ENCODE data around the gene DHRSX.

DHRSX gene

GRCh38 chrX:2342874-2343273 is 157.9 kb downstream of the DHRSX start:
- Histone ChIP-seq H2AFZ (ENCODE audit: low read depth, low read length, severe bottlenecking) (no peak overlapping the region), H4K20me1 (ENCODE audit: low read depth, low read length) (no peaks in the 10 kb centered on the region), H3K79me2 (ENCODE audit: insufficient read depth, low read length) (no peaks in the 10 kb centered on the region), H3F3A (ENCODE audit: insufficient read depth) (no peaks in the 10 kb centered on the region), H3K9me3 (ENCODE audit: insufficient read depth, low read length) (no peaks in the 10 kb centered on the region), H3K36me3 (ENCODE audit: low read length) (no peaks in the 10 kb centered on the region), H3K9ac (ENCODE audit: low read length) (no peak overlapping the region), H3K4me3 (ENCODE audit: insufficient read depth, low read length, poor library complexity, severe bottlenecking) (no peak overlapping the region), H3K9me2 (replicated peaks; ENCODE audit: insufficient read depth, low read length) (no peaks in the 10 kb centered on the region), H3K27ac (ENCODE audit: low read depth, low read length) (no peak overlapping the region), H3K27me3 (ENCODE audit: low read length) (no peaks in the 10 kb centered on the region), H3K4me2 (ENCODE audit: low read depth, low read length, poor library complexity, severe bottlenecking) (no peak overlapping the region)
- TF ChIP-seq CTCF (IDR thresholded peaks at IDR 0.05; ENCODE audit: insufficient read depth, low read length, poor library complexity, severe bottlenecking), result no peak
- no peak for TF ChIP-seq EZH2phosphoT487 (conservative IDR thresholded peaks at IDR 0.05; ENCODE audit: low read length)

GRCh38 chrX:2342281-2342688 is 158.5 kb downstream of the DHRSX start:
- Histone ChIP-seq H3K9me2 (replicated peaks; ENCODE audit: insufficient read depth, low read length) (no peaks in the 10 kb centered on the region), H3K4me2 (ENCODE audit: low read depth, low read length, poor library complexity, severe bottlenecking) (no peak overlapping the region), H3K9me3 (ENCODE audit: insufficient read depth, low read length) (no peaks in the 10 kb centered on the region), H2AFZ (ENCODE audit: low read depth, low read length, severe bottlenecking) (no peak overlapping the region), H3K27ac (ENCODE audit: low read depth, low read length) (no peak overlapping the region), H3K9ac (ENCODE audit: low read length) (no peak overlapping the region), H3K4me3 (ENCODE audit: insufficient read depth, low read length, poor library complexity, severe bottlenecking) (no peak overlapping the region), H3F3A (ENCODE audit: insufficient read depth) (no peaks in the 10 kb centered on the region), H3K79me2 (ENCODE audit: insufficient read depth, low read length) (no peaks in the 10 kb centered on the region), H3K27me3 (ENCODE audit: low read length) (no peaks in the 10 kb centered on the region), H3K36me3 (ENCODE audit: low read length) (no peaks in the 10 kb centered on the region), H4K20me1 (ENCODE audit: low read depth, low read length) (no peaks in the 10 kb centered on the region)
- TF ChIP-seq CTCF (IDR thresholded peaks at IDR 0.05; ENCODE audit: insufficient read depth, low read length, poor library complexity, severe bottlenecking) (no peak), EZH2phosphoT487 (conservative IDR thresholded peaks at IDR 0.05; ENCODE audit: low read length) (no peak)

GRCh38 chrX:2340991-2341390 is 159.8 kb downstream of the DHRSX start:
- Histone ChIP-seq H3K36me3 (ENCODE audit: low read length) (no peaks in the 10 kb centered on the region), H3K9ac (ENCODE audit: low read length) (no peak overlapping the region), H3K4me2 (ENCODE audit: low read depth, low read length, poor library complexity, severe bottlenecking) (no peak overlapping the region), H3K27me3 (ENCODE audit: low read length) (no peaks in the 10 kb centered on the region), H3K4me3 (ENCODE audit: insufficient read depth, low read length, poor library complexity, severe bottlenecking) (no peak overlapping the region), H4K20me1 (ENCODE audit: low read depth, low read length) (no peaks in the 10 kb centered on the region), H3K27ac (ENCODE audit: low read depth, low read length) (no peak overlapping the region), H2AFZ (ENCODE audit: low read depth, low read length, severe bottlenecking) (no peak overlapping the region), H3K79me2 (ENCODE audit: insufficient read depth, low read length) (no peaks in the 10 kb centered on the region), H3F3A (ENCODE audit: insufficient read depth) (no peaks in the 10 kb centered on the region), H3K9me2 (replicated peaks; ENCODE audit: insufficient read depth, low read length) (no peaks in the 10 kb centered on the region), H3K9me3 (ENCODE audit: insufficient read depth, low read length) (no peaks in the 10 kb centered on the region)
- TF ChIP-seq CTCF (IDR thresholded peaks at IDR 0.05; ENCODE audit: insufficient read depth, low read length, poor library complexity, severe bottlenecking) (no peak), EZH2phosphoT487 (conservative IDR thresholded peaks at IDR 0.05; ENCODE audit: low read length) (no peak)

Measured in SU-DHL-6 (cell line).